Measurements from ENCODE around the gene SPI1.
"Not testable (repeated sequence)": the region's sequence is repeated elsewhere in the genome, so short reads cannot be mapped to it uniquely, and the experiment has no call there.

The SPI1 gene

GRCh38 chr11:47340980-47341775 is 37.2 kb downstream of the SPI1 start:
- no peak for TF ChIP-seq CTCF (conservative IDR thresholded peaks at IDR 0.05; ENCODE audit: low read depth)
- DNase-seq (ENCODE audit: low spot score) = no peak
- ChIA-PET POLR2A (ENCODE audit: low non-redundant PET) (no interaction called here), CTCF (interaction anchor here (1.3 kb wide), 1 partner anchor 14 kb away, joined by 5 read pairs; no protein-coding TSS in a partner anchor)
- H3K27ac ChIP-seq = no peak overlapping the region

- no peak overlapping the region for H3K27ac ChIP-seq
- DNase-seq (ENCODE audit: low spot score) = no peak
- ChIA-PET CTCF (interaction anchor here (0.7 to 1.0 kb wide), 2 partner anchors 15 to 425 kb away, joined by 3 read pairs; no protein-coding TSS in a partner anchor), POLR2A (ENCODE audit: low non-redundant PET) (no interaction called here)
- no peak for TF ChIP-seq CTCF (conservative IDR thresholded peaks at IDR 0.05; ENCODE audit: low read depth)
Observed at GRCh38 chr11:47340010-47340409, 38.3 kb downstream of the SPI1 start.

GRCh38 chr11:47338396-47339241 is 39.7 kb downstream of the SPI1 start:
- CTCF ChIA-PET = interaction anchor here (1.0 kb wide), 1 partner anchor 16 kb away, joined by 3 read pairs; no protein-coding TSS in a partner anchor
- POLR2A ChIA-PET (ENCODE audit: low non-redundant PET) = no interaction called here
- no peak for DNase-seq (ENCODE audit: low spot score)
- H3K27ac ChIP-seq = no peak overlapping the region
- no peak for TF ChIP-seq CTCF (conservative IDR thresholded peaks at IDR 0.05; ENCODE audit: low read depth)

GRCh38 chr11:47337229-47337924 is 41.0 kb downstream of the SPI1 start:
- ChIA-PET POLR2A (ENCODE audit: low non-redundant PET) (no interaction called here), CTCF (interaction anchor here (0.7 to 1.2 kb wide), 2 partner anchors 18 to 79 kb away, joined by 3 to 5 read pairs; no protein-coding TSS in a partner anchor)
- no peak for TF ChIP-seq CTCF (conservative IDR thresholded peaks at IDR 0.05; ENCODE audit: low read depth)
- no peak overlapping the region for H3K27ac ChIP-seq
- no peak for DNase-seq (ENCODE audit: low spot score)

- H3K27ac ChIP-seq = no peak overlapping the region
- POLR2A ChIA-PET (ENCODE audit: low non-redundant PET) = no interaction called here
- CTCF ChIA-PET = interaction anchor here (1.2 kb wide), 1 partner anchor 18 kb away, joined by 5 read pairs; no protein-coding TSS in a partner anchor
- no peak for DNase-seq (ENCODE audit: low spot score)
- no peak for TF ChIP-seq CTCF (conservative IDR thresholded peaks at IDR 0.05; ENCODE audit: low read depth)
Observed at GRCh38 chr11:47336595-47336994, 41.8 kb downstream of the SPI1 start.

GRCh38 chr11:47335733-47336132 is 42.6 kb downstream of the SPI1 start:
- H3K27ac ChIP-seq = no peak overlapping the region
- no peak for DNase-seq (ENCODE audit: low spot score)
- CTCF ChIA-PET = no interaction called here
- POLR2A ChIA-PET (ENCODE audit: low non-redundant PET) = no interaction called here
- TF ChIP-seq CTCF (conservative IDR thresholded peaks at IDR 0.05; ENCODE audit: low read depth) = no peak

- POLR2A ChIA-PET (ENCODE audit: low non-redundant PET); H3K27ac ChIP-seq; DNase-seq (ENCODE audit: low spot score): not testable (repeated sequence)
- CTCF ChIA-PET = interaction anchor here (0.7 to 1.6 kb wide), 2 partner anchors 39 to 93 kb away, joined by 3 read pairs; no protein-coding TSS in a partner anchor
Observed at GRCh38 chr11:47334699-47335411, 43.5 kb downstream of the SPI1 start.
